ENCODE data around the gene ZNF81.
"Not testable (repeated sequence)": the region's sequence is repeated elsewhere in the genome, so short reads cannot be mapped to it uniquely, and the experiment has no call there.

Gene ZNF81

DNA sequence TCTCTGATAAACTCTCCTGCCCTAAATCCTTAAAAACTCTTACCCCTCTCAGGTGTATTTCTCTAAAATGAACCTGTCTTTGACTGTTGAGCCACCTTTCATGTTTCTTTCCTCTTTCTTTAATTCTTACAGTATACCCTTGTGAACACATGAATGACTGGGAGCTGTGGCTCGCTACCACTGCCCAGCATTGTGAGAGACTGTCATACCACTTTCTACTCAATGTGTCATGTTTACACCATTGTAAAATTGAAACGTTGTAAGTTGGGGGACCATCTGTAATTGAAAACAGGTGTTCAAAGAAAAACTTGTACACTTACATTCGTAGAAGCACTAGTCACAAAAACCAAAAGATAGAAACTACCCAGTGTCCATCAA, 100.2 kb downstream of the ZNF81 start:
- no peak for DNase-seq

DNA sequence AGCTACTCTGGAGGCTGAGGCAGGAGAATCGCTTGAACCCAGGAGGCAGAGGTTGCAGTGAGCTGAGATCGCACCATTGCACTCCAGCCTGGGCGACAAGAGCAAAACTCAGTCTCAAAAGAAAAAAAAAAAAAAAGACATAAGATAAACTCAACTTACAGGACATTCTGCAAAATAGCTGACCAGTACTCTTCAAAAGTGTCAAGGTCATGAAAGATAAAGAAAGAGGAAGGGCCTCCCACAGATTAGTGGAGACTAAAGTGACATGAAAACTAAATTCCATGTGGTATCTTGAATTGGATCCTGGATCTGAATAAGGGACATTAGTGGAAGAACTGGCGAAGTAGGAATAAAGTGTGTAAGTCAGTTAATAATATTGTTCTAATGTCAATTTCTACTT, 103.7 kb downstream of the ZNF81 start:
- DNase-seq, result no peak

DNA sequence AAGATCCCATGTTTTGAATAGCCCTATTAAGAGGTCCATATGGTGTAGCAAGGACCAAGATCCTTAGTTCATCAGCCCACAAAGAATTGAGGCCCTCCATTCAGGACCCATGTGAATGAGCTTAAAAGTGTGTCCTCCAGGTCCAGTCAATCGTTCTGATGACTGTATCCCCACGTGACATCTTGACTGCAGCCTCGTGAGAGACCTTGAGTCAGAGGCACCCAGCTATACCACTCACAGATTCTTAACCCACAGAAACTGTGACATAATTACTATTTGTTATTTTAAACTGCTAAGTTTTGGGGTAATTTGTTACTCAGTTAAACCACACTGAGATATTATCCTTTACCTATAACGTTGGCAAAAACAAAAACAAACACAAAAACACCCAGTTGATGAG, 104.7 kb downstream of the ZNF81 start:
- no peak for DNase-seq

DNA sequence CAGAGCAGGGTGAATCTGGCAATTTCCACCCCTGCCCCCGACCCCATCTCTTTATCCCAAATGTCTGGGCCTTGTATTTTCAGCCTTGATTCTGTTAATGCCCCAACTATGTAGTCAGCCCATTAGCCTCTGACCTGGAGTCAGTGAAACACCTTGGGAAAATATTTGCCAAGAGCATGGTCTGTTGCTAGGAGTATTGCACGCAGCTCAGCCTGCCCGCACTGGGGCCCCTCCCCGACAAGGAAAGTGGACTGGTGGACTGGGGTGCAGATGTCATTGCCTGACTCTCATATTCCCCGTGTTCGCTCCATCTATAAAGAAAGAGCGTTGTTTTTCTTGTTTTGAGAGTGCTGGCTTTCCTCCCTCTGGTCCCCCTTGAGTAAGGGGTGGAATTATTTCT, 118.6 kb downstream of the ZNF81 start:
- not testable (repeated sequence) for DNase-seq

DNA sequence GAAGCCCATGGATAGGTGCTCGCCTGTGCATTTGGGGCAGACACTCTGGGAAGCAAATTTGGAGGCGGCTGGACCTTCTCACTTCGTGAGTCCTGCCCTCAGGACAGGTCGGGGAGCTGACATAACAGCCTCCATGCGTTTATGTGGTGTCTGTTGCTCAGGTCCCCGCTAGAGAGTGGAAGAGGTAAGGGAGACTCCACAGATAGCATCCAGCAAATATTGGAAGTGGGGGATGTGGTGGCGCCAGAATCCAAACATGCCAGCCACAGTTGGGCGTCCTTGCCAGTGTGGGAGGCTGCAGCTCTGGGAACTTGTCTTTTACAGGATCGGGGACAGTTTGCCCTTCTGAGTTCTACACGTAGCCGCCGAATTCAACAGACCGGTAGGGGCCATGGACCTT, 119.3 kb downstream of the ZNF81 start:
- no peak for DNase-seq

DNA sequence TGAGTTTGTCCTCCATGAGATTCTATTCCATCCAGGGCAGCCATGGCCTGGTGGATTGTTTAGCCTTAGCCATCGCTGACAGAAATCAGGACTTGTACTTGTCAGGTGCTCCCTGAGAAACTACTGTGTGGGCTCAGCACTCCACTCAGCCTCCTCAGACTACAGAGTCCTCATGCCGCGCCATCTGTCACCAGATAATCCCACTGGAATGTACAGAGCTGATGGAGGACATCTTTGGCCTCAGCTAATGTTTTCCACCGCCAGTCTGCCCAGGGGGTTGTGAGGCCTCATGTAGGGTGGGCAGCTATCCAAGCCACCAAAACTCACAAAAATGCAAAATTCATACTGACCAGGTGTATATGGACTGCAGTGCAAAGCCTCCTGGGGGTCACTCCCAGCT, 121.5 kb downstream of the ZNF81 start:
- not testable (repeated sequence) for DNase-seq

DNA sequence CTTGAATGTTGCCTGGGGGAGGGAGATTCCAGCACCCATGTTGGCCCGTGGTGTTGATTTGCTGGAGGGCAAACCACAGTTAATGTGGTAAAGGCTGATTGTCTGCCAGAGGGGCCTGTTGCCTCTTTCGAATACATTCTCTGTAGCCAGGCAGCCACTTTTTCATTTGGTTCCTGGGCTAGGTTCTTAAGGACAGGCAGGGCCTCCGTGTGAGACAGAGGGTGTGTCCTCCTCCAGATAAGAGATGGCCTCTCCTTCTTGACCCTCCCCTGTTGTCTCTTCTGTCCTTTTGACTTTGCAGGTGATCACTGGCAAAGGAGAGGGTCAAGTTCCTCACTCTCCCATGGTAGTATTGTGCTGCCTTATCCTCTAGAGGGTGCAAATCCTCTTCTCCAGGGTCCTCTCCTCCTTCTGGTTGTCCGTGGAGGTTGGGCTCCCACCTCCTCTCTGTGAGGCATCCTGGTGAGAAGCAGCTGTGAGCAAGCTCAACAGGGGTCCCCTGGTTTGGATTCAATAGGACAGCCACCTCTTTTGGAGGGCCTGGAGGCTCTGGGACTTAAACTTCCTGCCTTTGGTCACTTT, 122.2 kb downstream of the ZNF81 start:
- peak; percentile 38 for DNase-seq

DNA sequence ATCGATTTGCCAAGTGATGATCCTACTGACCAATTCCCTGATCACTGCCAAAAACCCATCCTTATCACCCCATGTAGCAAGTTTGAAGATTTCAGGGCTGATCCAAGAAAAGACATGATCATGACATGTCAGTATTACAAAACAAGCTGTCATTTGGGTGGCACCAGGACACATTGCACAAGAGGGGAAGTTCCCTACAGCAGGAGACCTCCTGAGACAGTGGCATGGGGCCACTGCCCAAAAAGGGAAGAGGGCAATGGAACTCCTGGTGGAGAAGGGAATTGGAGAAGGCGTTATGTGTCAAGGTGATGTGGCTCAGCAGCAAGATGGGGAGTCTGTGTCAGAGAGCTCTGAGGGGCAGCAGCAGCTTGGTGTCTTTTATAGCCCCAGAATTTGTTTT, 123.7 kb downstream of the ZNF81 start:
- no peak for DNase-seq

DNA sequence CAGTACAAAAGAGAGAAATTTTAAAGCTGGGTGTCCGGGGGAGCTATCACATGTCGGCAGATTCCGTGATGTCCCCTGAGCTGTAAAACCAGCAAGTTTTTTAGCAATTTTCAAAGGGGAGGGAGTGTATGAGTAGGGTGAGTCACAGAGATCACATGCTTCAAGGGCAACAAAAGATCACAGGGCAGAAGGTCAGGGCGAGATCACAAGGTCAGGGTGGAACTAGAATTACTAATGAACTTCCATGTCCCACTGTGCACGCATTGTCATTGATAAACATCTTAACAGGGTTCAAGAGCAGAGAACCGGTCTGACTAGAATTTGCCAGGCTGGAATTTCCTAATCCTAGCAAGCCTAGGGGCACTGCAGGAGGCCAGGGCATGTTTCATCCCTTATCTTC, 125.1 kb downstream of the ZNF81 start:
- DNase-seq, result not testable (repeated sequence)

DNA sequence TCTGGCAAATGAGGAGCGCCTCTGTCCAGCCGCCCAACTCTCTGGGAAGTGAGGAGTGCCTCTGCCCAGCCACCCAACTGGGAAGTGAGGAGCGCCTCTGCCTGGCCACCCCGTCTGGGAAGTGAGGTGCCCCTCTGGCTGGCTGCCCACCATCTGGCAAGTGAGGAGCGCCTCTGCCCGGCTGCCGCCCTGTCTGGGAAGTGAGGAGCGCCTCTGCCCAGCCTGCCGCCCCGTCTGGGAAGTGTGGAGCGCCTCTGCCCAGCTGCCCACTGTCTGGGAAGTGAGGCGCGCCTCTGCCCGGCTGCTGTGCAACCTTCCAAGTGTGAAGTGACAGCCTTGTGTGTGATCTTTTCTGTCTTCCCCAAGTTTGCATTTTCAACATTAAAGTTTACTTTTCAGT, 128.8 kb downstream of the ZNF81 start:
- DNase-seq, result not testable (repeated sequence)

Measured in CD4-positive, alpha-beta T cell treated with Interleukin-6 for 4 hours (primary cell).